ENCODE measurements around the gene ATP13A4. TPM values are rescaled to one million over a fixed set of nuclear protein-coding genes. Genes with fewer than 3 reads are reported as not detected.

The ATP13A4 gene
- total RNA-seq, result 0.15 TPM in 1 of 2 replicates, not detected in the other

- DNase-seq (ENCODE audit: low read depth), result peak; percentile 63
Observed at GRCh38 chr3:193554811-193555210, at the start of gene ATP13A4. Gene ATP13A4, minus strand, starts transcription at chr3:193554895. Its CDS starts 96 bp downstream, at chr3:193554799.

GRCh38 chr3:193599393-193599792, 44.7 kb upstream of the ATP13A4 start:
- DNase-seq (ENCODE audit: low read depth), result no peak

GRCh38 chr3:193598202-193598601, 43.5 kb upstream of the ATP13A4 start:
- no peak for DNase-seq (ENCODE audit: low read depth)

- no peak for DNase-seq (ENCODE audit: low read depth)
Observed at GRCh38 chr3:193595939-193596487, 41.3 kb upstream of the ATP13A4 start.

GRCh38 chr3:193594946-193595689, 40.4 kb upstream of the ATP13A4 start:
- peak; percentile 42 for DNase-seq (ENCODE audit: low read depth)

- DNase-seq (ENCODE audit: low read depth), result peak; percentile 15
Observed at GRCh38 chr3:193593668-193594030, 39.0 kb upstream of the ATP13A4 start.

- peak; percentile 96 for DNase-seq (ENCODE audit: low read depth)
Observed at GRCh38 chr3:193592841-193593667, 38.4 kb upstream of the ATP13A4 start, which contains the start of gene OPA1. Gene OPA1, plus strand, starts transcription at chr3:193593208. Its CDS starts 170 bp downstream, at chr3:193593378.

GRCh38 chr3:193590088-193590856, 35.6 kb upstream of the ATP13A4 start:
- peak; percentile 64 for DNase-seq (ENCODE audit: low read depth)

- DNase-seq (ENCODE audit: low read depth), result no peak
Observed at GRCh38 chr3:193589616-193590015, 34.9 kb upstream of the ATP13A4 start.

GRCh38 chr3:193589129-193589528, 34.4 kb upstream of the ATP13A4 start:
- DNase-seq (ENCODE audit: low read depth), result no peak

GRCh38 chr3:193586526-193586925, 31.8 kb upstream of the ATP13A4 start:
- DNase-seq (ENCODE audit: low read depth), result no peak

- no peak for DNase-seq (ENCODE audit: low read depth)
Observed at GRCh38 chr3:193585530-193585929, 30.8 kb upstream of the ATP13A4 start.

- no peak for DNase-seq (ENCODE audit: low read depth)
Observed at GRCh38 chr3:193574488-193575070, 19.9 kb upstream of the ATP13A4 start.

GRCh38 chr3:193573403-193574191, 18.9 kb upstream of the ATP13A4 start:
- DNase-seq (ENCODE audit: low read depth), result no peak

- peak; percentile 52 for DNase-seq (ENCODE audit: low read depth)
Observed at GRCh38 chr3:193572426-193572908, 17.8 kb upstream of the ATP13A4 start.

- DNase-seq (ENCODE audit: low read depth), result no peak
Observed at GRCh38 chr3:193569119-193569518, 14.4 kb upstream of the ATP13A4 start.

GRCh38 chr3:193564012-193564411, 9.3 kb upstream of the ATP13A4 start:
- DNase-seq (ENCODE audit: low read depth), result peak; percentile 11

- peak; percentile 7 for DNase-seq (ENCODE audit: low read depth)
Observed at GRCh38 chr3:193563426-193563825, 8.7 kb upstream of the ATP13A4 start.

GRCh38 chr3:193560870-193561269, 6.2 kb upstream of the ATP13A4 start:
- DNase-seq (ENCODE audit: low read depth), result no peak

- no peak for DNase-seq (ENCODE audit: low read depth)
Observed at GRCh38 chr3:193560091-193560490, 5.4 kb upstream of the ATP13A4 start.

Measured in renal cortical epithelial cell (primary cell).